DOHH2 (cell line): ENCODE measurements around the gene DCAF10.
A peak's percentile ranks its signal among the peaks of the same experiment; 100 is the strongest.
"Not testable (repeated sequence)": the region's sequence is repeated elsewhere in the genome, so short reads cannot be mapped to it uniquely, and the experiment has no call there.

Experiments
- H3F3A ChIP-seq: fragments of 200-600 bp; sonication (generic), shearing (Covaris generic); 2 replicates; pipeline ENCODE4 v1.6.0; 2016; ENCODE audit warnings: antibody characterized with exemption, mild to moderate bottlenecking; ENCODE audit not compliant: control insufficient read depth, insufficient read depth
- H3K27ac ChIP-seq: fragments of 200-600 bp; sonication (generic); 2 replicates; pipeline ENCODE4 v1.5.1; 2014; ENCODE audit warnings: low read depth, mild to moderate bottlenecking, low read length, moderate library complexity
- H3K27me3 ChIP-seq: fragments of 200-600 bp; sonication (generic); 2 replicates; pipeline ENCODE4 v1.6.1; 2014; ENCODE audit warnings: mild to moderate bottlenecking, low read length, mixed read lengths; ENCODE audit not compliant: control insufficient read depth
- H3K36me3 ChIP-seq: fragments of 200-600 bp; sonication (generic); 2 replicates; pipeline ENCODE4 v1.6.1; 2014; ENCODE audit warnings: mild to moderate bottlenecking, low read length, moderate library complexity, mixed read lengths; ENCODE audit not compliant: control insufficient read depth
- H3K4me1 ChIP-seq: fragments of 200-600 bp; sonication (generic); 2 replicates; pipeline ENCODE4 v1.6.1; 2014; ENCODE audit warnings: mild to moderate bottlenecking, low read length, mixed read lengths; ENCODE audit not compliant: control insufficient read depth
- H3K4me2 ChIP-seq: fragments of 200-600 bp; sonication (generic); 2 replicates; pipeline ENCODE4 v1.6.0; 2014; ENCODE audit warnings: mild to moderate bottlenecking, low read length, moderate library complexity
- H3K4me3 ChIP-seq: fragments of 200-600 bp; sonication (generic); 2 replicates; pipeline ENCODE4 v1.5.1; 2014; ENCODE audit warnings: mild to moderate bottlenecking, low read length, mixed read lengths
- H3K79me2 ChIP-seq: fragments of 200-600 bp; sonication (generic); 2 replicates; pipeline ENCODE4 v1.6.1; 2014; ENCODE audit warnings: mild to moderate bottlenecking, low read length, mixed read lengths; ENCODE audit not compliant: control insufficient read depth
- H3K9me2 ChIP-seq: fragments of 200-600 bp; sonication (generic); replicated peaks from 2 replicates; pipeline ENCODE4 v1.6.1; 2014; ENCODE audit warnings: mild to moderate bottlenecking, low read length, mixed read lengths; ENCODE audit not compliant: control insufficient read depth
- H3K9me3 ChIP-seq: fragments of 200-600 bp; sonication (generic); 2 replicates; pipeline ENCODE4 v1.6.1; 2014; ENCODE audit warnings: antibody characterized with exemption, low read length, mixed read lengths; ENCODE audit not compliant: control insufficient read depth, insufficient read depth
- H4K20me1 ChIP-seq: fragments of 200-600 bp; sonication (generic); 2 replicates; pipeline ENCODE4 v1.6.0; 2014; ENCODE audit warnings: low read depth, mild to moderate bottlenecking, antibody characterized with exemption, low read length, moderate library complexity; ENCODE audit not compliant: control insufficient read depth, insufficient read depth
- EZH2phosphoT487 ChIP-seq: fragments of 200-600 bp; sonication (generic); IDR thresholded peaks from 2 replicates; pipeline ENCODE4 v1.6.1; 2017; ENCODE audit warnings: borderline replicate concordance, mild to moderate bottlenecking, antibody characterized with exemption, low read length, moderate library complexity, mixed read lengths
- TF ChIP-seq, protein P1 (sequence below): fragments of 200-600 bp; sonication (generic); IDR thresholded peaks from one replicate; pipeline ENCODE4 v1.5.1; 2014; ENCODE audit warnings: antibody characterized with exemption, mild to moderate bottlenecking, low read depth, low read length; ENCODE audit not compliant: poor library complexity, severe bottlenecking

The DCAF10 gene, protein sequence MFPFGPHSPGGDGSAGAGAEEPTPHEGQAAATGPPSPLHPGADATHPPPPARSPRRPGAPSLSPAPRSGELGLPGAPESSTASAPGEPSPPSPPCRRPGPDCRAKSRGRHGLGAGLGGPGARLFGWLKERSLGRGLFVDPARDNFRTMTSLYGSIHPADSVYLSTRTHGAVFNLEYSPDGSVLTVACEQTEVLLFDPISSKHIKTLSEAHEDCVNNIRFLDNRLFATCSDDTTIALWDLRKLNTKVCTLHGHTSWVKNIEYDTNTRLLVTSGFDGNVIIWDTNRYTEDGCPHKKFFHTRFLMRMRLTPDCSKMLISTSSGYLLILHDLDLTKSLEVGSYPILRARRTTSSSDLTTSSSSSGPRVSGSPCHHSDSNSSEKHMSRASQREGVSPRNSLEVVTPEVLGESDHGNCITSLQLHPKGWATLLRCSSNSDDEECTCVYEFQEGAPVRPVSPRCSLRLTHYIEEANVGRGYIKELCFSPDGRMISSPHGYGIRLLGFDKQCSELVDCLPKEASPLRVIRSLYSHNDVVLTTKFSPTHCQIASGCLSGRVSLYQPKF

DNA sequence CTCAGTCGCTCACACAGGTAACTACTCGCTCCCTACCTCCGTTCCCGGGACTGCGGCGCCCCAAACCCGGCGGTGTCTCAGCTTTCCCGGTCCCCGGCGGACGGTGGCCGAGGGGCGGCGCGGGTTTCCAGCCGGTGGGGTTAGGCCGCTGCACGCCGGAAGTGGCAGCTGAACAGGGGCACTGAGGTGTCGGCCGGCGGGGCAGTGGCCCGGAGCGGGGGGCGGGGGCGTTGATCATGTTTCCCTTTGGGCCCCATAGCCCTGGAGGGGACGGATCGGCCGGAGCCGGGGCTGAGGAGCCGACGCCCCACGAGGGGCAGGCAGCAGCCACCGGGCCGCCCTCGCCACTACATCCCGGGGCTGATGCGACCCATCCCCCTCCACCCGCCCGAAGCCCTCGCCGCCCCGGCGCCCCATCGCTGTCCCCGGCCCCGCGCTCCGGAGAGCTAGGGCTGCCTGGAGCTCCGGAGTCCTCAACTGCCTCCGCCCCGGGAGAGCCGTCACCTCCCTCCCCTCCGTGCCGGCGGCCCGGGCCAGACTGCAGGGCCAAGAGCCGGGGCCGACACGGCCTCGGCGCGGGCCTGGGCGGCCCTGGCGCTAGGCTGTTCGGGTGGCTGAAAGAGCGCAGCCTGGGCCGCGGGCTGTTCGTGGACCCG lies at the start of gene DCAF10:
TSS of gene DCAF10 (plus strand) at position 167 of the 656 bp plus-strand sequence. CDS start at position 237, 70 bp downstream.
- Histone ChIP-seq H3K9me3 (no peaks in the 10 kb centered on the region), H3K36me3 (peaks cover 26% of the 10 kb centered on the region), H3K27me3 (no peaks in the 10 kb centered on the region), H3K4me2 (peak within 1 kb of the TSS; percentile 93), H4K20me1 (peaks cover 11% of the 10 kb centered on the region), H3K79me2 (peaks cover 57% of the 10 kb centered on the region), H3K4me3 (peak within 1 kb of the TSS; percentile 88), H3K4me1 (peaks cover 23% of the 10 kb centered on the region), H3K27ac (peak within 1 kb of the TSS; percentile 62), H3K9me2 (no peaks in the 10 kb centered on the region), H3F3A (no peaks in the 10 kb centered on the region)
- TF ChIP-seq EZH2phosphoT487 = no peak
- TF ChIP-seq, protein P1, sequence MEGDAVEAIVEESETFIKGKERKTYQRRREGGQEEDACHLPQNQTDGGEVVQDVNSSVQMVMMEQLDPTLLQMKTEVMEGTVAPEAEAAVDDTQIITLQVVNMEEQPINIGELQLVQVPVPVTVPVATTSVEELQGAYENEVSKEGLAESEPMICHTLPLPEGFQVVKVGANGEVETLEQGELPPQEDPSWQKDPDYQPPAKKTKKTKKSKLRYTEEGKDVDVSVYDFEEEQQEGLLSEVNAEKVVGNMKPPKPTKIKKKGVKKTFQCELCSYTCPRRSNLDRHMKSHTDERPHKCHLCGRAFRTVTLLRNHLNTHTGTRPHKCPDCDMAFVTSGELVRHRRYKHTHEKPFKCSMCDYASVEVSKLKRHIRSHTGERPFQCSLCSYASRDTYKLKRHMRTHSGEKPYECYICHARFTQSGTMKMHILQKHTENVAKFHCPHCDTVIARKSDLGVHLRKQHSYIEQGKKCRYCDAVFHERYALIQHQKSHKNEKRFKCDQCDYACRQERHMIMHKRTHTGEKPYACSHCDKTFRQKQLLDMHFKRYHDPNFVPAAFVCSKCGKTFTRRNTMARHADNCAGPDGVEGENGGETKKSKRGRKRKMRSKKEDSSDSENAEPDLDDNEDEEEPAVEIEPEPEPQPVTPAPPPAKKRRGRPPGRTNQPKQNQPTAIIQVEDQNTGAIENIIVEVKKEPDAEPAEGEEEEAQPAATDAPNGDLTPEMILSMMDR = no peak

DNA sequence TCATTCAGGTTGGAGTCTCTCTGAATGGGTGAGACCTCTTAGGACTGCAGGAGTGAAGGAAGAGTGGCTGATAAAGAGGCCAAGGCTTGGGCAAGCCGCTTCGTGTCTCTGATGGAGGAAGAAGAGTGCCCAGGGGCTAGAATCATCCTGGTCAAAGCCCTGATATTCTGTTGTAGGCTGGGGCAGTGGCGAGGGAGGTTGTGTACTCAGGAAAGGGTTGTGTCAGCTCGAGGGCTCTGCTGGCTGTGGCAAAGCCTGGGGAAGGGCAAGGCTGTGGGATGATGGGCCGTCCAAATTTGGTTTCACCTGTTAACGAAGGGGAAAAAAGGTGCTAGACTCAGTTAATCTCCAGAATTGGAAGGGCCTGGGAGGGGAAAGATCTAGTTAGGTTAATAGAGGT lies 49.4 kb upstream of the DCAF10 start:
- H4K20me1 ChIP-seq = no peaks in the 10 kb centered on the region
- no peaks in the 10 kb centered on the region for H3K9me2 ChIP-seq
- H3K36me3 ChIP-seq = peaks cover 3% of the 10 kb centered on the region; the same call in 1 of the 2 replicates
- no peaks in the 10 kb centered on the region for H3F3A ChIP-seq
- TF ChIP-seq, protein P1 = no peak
- TF ChIP-seq EZH2phosphoT487 = no peak
- H3K27me3 ChIP-seq = no peaks in the 10 kb centered on the region
- peaks cover 17% of the 10 kb centered on the region for H3K4me1 ChIP-seq
- H3K4me3 ChIP-seq = no peak overlapping the region
- no peak overlapping the region for H3K4me2 ChIP-seq
- peaks cover 7% of the 10 kb centered on the region; the same call in 1 of the 2 replicates for H3K9me3 ChIP-seq
- peaks cover 11% of the 10 kb centered on the region for H3K79me2 ChIP-seq
- no peak overlapping the region for H3K27ac ChIP-seq

DNA sequence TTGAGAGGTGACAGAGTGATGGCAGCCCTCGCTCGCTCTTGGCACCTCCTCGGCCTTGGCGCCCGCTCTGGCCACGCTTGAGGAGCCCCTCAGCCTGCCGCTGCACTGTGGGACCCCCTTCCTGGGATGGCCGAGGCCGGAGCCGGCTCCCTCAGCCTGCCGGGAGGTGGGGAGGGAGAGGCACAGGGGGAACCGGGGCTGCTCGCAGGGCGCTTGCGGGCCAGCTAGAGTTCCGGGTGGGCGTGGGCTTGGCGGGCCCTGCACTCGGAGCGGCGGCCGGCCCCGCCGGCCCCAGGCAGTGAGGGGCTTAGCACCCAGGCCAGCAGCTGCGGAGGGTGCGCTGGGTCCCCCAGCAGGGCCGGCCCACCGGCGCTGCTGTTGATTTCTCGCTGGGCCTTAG lies 48.9 kb upstream of the DCAF10 start:
- H3K4me1 ChIP-seq = peaks cover 17% of the 10 kb centered on the region
- H3F3A ChIP-seq, H3K9me3 ChIP-seq, H3K36me3 ChIP-seq, H3K9me2 ChIP-seq, H3K27me3 ChIP-seq, H3K27ac ChIP-seq, H3K4me2 ChIP-seq, H4K20me1 ChIP-seq, H3K4me3 ChIP-seq: not testable (repeated sequence)
- H3K79me2 ChIP-seq = peaks cover 11% of the 10 kb centered on the region

DNA sequence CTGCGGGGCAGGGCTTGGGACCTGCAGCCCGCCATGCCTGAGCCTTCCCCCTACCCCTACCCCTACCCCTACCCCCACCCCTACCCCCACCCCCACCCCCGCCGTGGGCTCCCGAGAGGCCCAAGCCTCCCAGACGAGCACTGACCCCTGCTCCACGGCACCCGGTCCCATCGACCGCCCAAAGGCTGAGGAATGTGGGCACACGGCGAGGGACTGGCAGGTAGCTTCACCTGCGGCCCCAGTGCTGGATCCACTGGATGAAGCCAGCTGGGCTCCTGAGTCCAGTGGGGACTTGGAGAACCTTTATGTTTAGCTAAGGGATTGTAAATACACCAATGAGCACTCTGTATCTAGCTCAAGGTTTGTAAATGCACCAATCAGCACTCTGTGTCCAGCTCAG lies 48.5 kb upstream of the DCAF10 start:
- H3K27me3 ChIP-seq, H3K27ac ChIP-seq, H3K9me3 ChIP-seq, H3F3A ChIP-seq, H3K9me2 ChIP-seq, H3K4me3 ChIP-seq, H4K20me1 ChIP-seq, H3K4me2 ChIP-seq, H3K36me3 ChIP-seq: not testable (repeated sequence)
- H3K4me1 ChIP-seq = peaks cover 17% of the 10 kb centered on the region
- peaks cover 11% of the 10 kb centered on the region for H3K79me2 ChIP-seq
